ENCODE results near the gene CYP27B1. TPM values are rescaled to one million over a fixed set of nuclear protein-coding genes. Genes with fewer than 3 reads are reported as not detected.

Gene CYP27B1
- total and polyA plus RNA-seq, 9 of the 15 experiments (the other 6 are each of a cell fraction or from before 2014, with no cell fraction given) = 0.18 to 4.2 (median 1.8) TPM

GRCh38 chr12:57782608-57783465 is 16.0 kb upstream of the CYP27B1 start, which contains the start of gene TSFM (continued):
- TF ChIP-seq ZNF311 (CRISPR knock-in tag; IDR thresholded peaks at IDR 0.05) = no peak
- no peak for TF ChIP-seq ZNF134 (CRISPR knock-in tag; conservative IDR thresholded peaks at IDR 0.05)
- no peak for TF ChIP-seq MEIS2 (IDR thresholded peaks at IDR 0.05; ENCODE audit: partially characterized antibody)
- TF ChIP-seq SRSF1 (IDR thresholded peaks at IDR 0.05; ENCODE audit: low read depth, low read length) = no peak
- TF ChIP-seq JUN (IDR thresholded peaks at IDR 0.05; ENCODE audit: borderline replicate concordance, low read depth, low read length) = peak; percentile 82
- TF ChIP-seq JUN (CRISPR knock-in tag; IDR thresholded peaks at IDR 0.05; ENCODE audit: borderline replicate concordance) = 0 out of 2 replicates have a peak, but pooled peaks have one; percentile 39
- peak; percentile 94 for TF ChIP-seq NEUROD1 (IDR thresholded peaks at IDR 0.05; ENCODE audit: borderline replicate concordance, low read depth, low read length, partially characterized antibody)
- peak; percentile 96 for TF ChIP-seq EP400 (IDR thresholded peaks at IDR 0.05)
- TF ChIP-seq UBTF (IDR thresholded peaks at IDR 0.05; ENCODE audit: borderline replicate concordance in 1 of 2, low read depth in 2 of 2, low read length in 2 of 2) = peak in 1 of 2 experiments; percentile 35; a peak in 1 of 4 replicates
- TF ChIP-seq ETV5 (CRISPR knock-in tag; IDR thresholded peaks at IDR 0.05; ENCODE audit: low read depth) = peak; percentile 75
- no peak for TF ChIP-seq ZNF592 (IDR thresholded peaks at IDR 0.05)
- no peak for TF ChIP-seq ZBTB26 (CRISPR knock-in tag; IDR thresholded peaks at IDR 0.05)
- TF ChIP-seq ZNF609 (CRISPR knock-in tag; IDR thresholded peaks at IDR 0.05; ENCODE audit: borderline replicate concordance) = no peak
